Amniotic stem cell (primary cell): ENCODE data around the gene CCDC117.
A peak's percentile ranks its signal among the peaks of the same experiment; 100 is the strongest.

Source experiments
- DNase-seq: peaks from one replicate; lab custom pipeline; 2025; lab: John Stamatoyannopoulos, UW

Gene CCDC117

GRCh38 chr22:28769394-28770085 lies 3.0 kb upstream of the CCDC117 start:
- no peak for DNase-seq

- no peak for DNase-seq
Observed at GRCh38 chr22:28771195-28771791, 1.2 kb upstream of the CCDC117 start.

GRCh38 chr22:28773461-28773867 lies 969 bp downstream of the CCDC117 start:
- DNase-seq, result peak; percentile 22

GRCh38 chr22:28774378-28774777 lies 1.9 kb downstream of the CCDC117 start:
- no peak for DNase-seq

- DNase-seq, result no peak
Observed at GRCh38 chr22:28779833-28780232, 7.3 kb downstream of the CCDC117 start.

- no peak for DNase-seq
Observed at GRCh38 chr22:28780296-28780695, 7.8 kb downstream of the CCDC117 start.

- no peak for DNase-seq
Observed at GRCh38 chr22:28783786-28784671, 11.5 kb downstream of the CCDC117 start.

GRCh38 chr22:28788601-28789000 lies 16.1 kb downstream of the CCDC117 start:
- DNase-seq, result no peak

- no peak for DNase-seq
Observed at GRCh38 chr22:28791124-28791523, 18.6 kb downstream of the CCDC117 start.

- no peak for DNase-seq
Observed at GRCh38 chr22:28791841-28792490, 19.5 kb downstream of the CCDC117 start.

GRCh38 chr22:28792491-28793383 lies 20.2 kb downstream of the CCDC117 start:
- DNase-seq, result no peak

- DNase-seq, result no peak
Observed at GRCh38 chr22:28793976-28794584, 21.6 kb downstream of the CCDC117 start.

- no peak for DNase-seq
Observed at GRCh38 chr22:28795071-28795693, 22.7 kb downstream of the CCDC117 start.

- no peak for DNase-seq
Observed at GRCh38 chr22:28795932-28796856, 23.7 kb downstream of the CCDC117 start.

- DNase-seq, result peak; percentile 75
Observed at GRCh38 chr22:28798810-28799605, 26.5 kb downstream of the CCDC117 start.

GRCh38 chr22:28799606-28800307 lies 27.3 kb downstream of the CCDC117 start:
- peak; percentile 27 for DNase-seq

GRCh38 chr22:28800308-28801041 lies 28.0 kb downstream of the CCDC117 start, which contains the start of gene XBP1:
TSS of gene XBP1 (minus strand) at chr22:28800569.
- DNase-seq, result peak; percentile 83
